Posterior cingulate gyrus (tissue), 11 donors: Measurements from ENCODE around the gene THAP12.
"Not testable (repeated sequence)": the region's sequence is repeated elsewhere in the genome, so short reads cannot be mapped to it uniquely, and the experiment has no call there.

Experiments
- DNase-seq, 10 donors: peaks; one replicate each; pipeline versions ENCODE4 v3.0.0 to v3.0.0-alpha.2; 2020 to 2021; ENCODE audit warnings: mixed read lengths in 3 of 10
- intact Hi-C: fragments of 100-400 bp; cut with DNase I; formaldehyde crosslinking; loops from one replicate; pipeline ENCODE4 v1.15.1; 2023

Gene THAP12

DNA sequence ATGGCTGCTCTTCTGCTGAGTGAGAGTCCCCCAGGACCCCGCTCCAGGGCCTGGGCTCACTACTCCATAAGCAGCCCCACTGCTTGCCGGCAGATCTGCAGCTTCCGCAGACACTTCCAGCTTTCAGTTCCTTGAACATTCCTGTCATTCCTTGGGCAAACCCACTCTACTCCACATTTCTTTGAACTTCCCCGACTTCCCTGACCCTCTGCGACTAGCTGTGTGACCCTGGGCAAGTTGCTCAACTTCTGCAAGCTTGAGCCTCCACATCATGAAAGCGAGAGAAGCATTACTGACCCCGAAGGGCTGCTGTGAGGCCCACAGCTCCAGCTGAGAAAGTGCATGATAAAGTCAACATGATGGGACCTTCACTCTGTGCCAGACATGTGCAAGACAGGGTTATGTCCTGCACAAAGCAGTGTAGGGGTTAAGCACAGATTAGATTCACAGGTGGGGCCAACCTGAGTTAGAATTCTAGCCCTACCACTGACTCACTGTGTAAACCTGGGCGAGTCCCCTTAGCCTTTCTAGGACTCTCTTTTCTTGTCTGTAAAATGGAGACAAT is 51.8 kb downstream of the THAP12 start:
- intact Hi-C loops = no loop called here
- no peak for DNase-seq

DNA sequence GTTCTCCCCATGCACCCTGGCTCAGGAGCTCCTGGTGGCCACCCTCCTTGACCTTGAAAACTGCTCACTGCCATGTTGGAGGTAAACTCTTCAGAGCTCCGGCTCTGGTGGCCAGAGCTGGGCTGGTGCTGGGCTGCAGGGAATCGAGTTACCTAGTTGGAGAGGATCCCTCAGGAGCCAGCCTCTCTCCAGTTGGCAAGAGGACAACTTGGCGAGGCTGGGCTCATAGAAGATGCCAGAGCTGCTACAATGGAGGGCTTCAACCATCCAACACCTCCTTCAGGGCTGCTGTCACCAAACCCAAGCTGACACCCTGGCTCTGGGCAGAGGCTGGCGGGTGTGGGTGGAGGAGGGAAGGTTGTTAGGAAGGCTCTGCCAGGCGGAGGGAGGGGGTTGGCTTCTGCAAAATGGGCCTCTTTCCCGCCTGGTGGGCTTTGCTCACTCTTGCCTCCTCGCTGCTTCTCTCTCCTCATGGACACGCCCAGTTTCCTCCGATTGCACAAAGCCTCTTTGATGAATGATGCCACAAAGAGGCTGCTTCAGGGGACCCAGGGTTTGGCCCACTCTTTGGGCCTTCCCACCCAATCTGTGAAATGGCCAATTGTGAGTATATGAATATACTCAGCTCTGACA is 53.1 kb downstream of the THAP12 start:
- DNase-seq = peak in 1 of 10 donors; percentile 67
- intact Hi-C loops = no loop called here

- intact Hi-C loops = no loop called here
- DNase-seq = peak in 1 of 10 donors; percentile 39
These were observed 53.7 kb downstream of the THAP12 start for GRCh38 chr11:76327202-76327601.

DNA sequence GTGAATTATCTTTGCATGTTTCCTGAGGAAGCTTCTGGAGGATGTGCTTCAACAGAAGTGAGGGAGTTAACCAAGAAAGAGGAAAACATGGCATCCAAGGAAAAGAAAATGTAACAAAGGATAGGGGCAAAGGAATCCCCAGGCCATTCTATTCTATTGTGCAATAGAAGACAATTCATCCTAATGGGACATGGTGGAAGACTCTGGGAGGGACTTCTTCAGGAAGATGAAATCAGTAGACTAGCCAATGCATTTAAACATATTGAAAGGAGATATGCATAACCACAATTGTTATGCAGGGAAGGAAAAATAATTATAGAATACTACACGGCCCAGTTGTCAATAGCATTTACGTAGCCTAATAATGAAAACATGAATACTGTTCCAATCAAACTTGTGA is 55.7 kb downstream of the THAP12 start:
- DNase-seq = no peak
- intact Hi-C loops = no loop called here

DNA sequence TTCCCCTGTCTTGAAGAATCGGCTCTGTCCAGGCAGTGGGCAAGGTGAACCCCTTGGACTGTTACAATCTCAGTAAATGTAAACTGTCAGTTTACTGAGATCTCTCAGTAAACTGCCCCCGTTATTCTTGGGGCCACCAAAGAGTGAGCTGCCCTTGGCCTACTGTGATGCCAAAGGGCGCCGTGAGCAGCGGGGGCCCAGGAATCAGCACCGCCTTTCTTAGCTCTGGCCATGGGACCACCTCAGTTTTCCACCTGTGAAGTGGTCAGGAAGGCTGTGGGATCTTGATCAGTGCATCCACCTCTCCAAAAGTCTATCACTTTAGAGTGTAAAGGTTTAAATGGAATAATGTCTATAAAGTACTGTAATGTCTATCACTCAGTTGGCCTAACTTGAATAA is 57.1 kb downstream of the THAP12 start:
- DNase-seq = peak in 1 of 10 donors; percentile 70
- intact Hi-C loops = no loop called here

- intact Hi-C loops, DNase-seq: not testable (repeated sequence)
These were observed 57.6 kb downstream of the THAP12 start for GRCh38 chr11:76323375-76323774.

- intact Hi-C loops = no loop called here
- peak in 2 of 10 donors; percentile 10 to 31 for DNase-seq
These were observed 58.0 kb downstream of the THAP12 start for GRCh38 chr11:76322942-76323341.

DNA sequence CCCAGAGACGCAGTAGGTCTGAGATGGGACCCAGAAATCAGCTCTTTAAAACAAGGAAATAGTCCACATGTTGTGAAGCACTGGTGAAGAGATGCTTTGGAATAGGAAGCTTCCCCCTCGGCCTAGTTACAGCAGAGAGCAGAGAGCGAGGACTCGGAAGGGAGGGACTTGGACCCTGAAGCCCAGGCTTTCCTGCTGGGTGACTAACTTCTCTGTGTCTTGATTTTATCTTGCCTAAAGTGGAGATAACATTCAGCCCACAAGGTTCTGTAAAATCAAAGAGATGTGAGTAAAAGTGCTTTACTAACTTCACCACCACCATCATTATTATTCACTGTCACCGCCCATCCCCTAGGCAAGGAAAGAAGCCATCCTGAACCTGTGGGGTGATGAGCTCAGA is 58.4 kb downstream of the THAP12 start:
- DNase-seq = no peak
- intact Hi-C loops = no loop called here

DNA sequence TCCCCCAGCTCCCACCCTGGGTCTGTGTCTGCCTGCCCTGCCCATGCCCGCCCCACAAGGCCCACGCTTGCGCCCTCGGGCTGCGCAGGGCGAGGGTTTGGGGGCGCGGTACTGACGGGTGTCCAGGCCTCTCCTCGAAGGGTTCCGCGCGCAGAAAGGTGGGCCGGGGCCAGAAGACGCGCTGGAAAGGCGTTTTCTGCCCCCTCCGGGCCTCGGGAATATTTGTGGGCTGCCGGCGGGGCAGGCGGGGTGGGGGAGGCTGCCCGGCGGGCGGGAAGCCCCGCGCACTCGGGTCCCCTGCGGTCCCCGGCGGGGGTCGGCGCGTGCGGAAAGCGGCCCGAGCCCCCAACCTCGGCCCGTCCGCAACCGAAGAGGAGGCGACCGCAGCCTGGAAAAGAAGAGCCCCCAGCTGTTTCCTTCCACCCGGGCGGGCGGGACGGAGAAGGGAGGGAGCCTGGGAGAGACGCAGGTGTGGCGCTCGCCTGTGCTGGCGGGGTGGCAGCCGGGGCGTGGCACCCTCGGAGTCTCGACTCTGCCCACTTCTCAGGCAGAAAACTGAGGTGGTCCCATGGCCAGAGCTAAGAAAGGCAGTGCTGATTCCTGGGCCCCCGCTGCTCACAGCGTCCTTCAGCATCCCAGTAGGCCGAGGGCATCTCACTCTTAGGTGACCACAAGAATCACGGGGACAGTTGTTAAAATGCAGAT is 59.0 kb downstream of the THAP12 start:
- DNase-seq = peak in 2 of 10 donors; percentile 40 to 65
- intact Hi-C loops = no loop called here

- intact Hi-C loops = no loop called here
- DNase-seq = peak in 2 of 10 donors; percentile 26 to 29
These were observed 59.6 kb downstream of the THAP12 start for GRCh38 chr11:76321340-76321739.

GRCh38 chr11:76320929-76321328 is 60.0 kb downstream of the THAP12 start:
- DNase-seq = no peak
- intact Hi-C loops = no loop called here

DNA sequence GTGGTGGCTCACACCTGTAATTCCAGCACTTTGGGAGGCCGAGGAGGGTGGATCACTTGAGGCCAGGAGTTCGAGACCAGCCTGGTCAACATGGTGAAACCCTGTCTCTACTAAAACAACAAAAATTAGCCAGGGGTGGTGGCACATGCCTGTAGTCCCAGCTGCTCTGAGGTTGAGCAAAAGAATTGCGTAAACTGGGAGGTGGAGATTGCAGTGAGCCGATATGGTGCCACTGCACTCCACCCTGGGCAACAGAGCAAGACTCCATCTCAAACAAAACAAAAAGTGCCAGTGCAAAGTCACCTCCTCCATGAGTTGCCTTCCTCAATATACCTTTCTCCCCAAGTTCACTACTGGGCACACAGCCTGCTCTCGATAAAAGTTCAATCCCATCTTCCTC is 61.1 kb downstream of the THAP12 start:
- intact Hi-C loops = loop anchor here (5.0 kb wide), 3 partner anchors 417 to 597 kb away; no protein-coding TSS in a partner anchor
- peak in 1 of 10 donors; percentile 6 for DNase-seq

GRCh38 chr11:76318744-76319384 is 62.1 kb downstream of the THAP12 start:
- peak; percentile 59 to 97 (median 83) for DNase-seq
- intact Hi-C loops = loop anchor here (1.0 to 5.0 kb wide), 4 partner anchors 111 to 597 kb away; no protein-coding TSS in a partner anchor

- intact Hi-C loops = loop anchor here (5.0 kb wide), 3 partner anchors 415 to 595 kb away; no protein-coding TSS in a partner anchor
These were observed 63.6 kb downstream of the THAP12 start for GRCh38 chr11:76317296-76317695.

DNA sequence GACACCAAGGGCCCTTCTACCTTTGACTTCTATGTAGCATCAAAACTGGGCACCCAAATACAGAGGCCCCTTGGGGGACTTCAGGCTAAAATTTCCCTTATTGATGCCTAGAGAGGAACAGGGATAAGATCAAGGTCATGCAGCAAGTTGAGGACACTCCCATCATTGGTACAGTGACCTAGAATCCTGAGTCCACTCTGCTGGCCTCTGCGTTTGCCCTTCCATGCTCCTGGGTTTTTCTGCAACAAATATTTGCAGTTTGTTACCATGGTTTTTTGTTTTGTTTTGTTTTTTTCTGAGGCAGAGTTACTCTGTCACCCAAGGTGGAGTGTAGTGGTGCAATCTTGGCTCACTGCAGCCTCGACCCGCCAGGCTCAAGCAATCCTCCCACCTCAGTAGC is 64.2 kb downstream of the THAP12 start:
- intact Hi-C loops = loop anchor here (5.0 kb wide), 3 partner anchors 414 to 594 kb away; no protein-coding TSS in a partner anchor
- no peak for DNase-seq

More at GRCh38 chr11:76317296-76317695, 63.6 kb downstream of the THAP12 start:
- peak in 1 of 10 donors; percentile 64 for DNase-seq

- intact Hi-C loops = loop anchor here (5.0 kb wide), 3 partner anchors 413 to 593 kb away; no protein-coding TSS in a partner anchor
- DNase-seq = peak in 2 of 10 donors; percentile 13 to 52
These were observed 65.6 kb downstream of the THAP12 start for GRCh38 chr11:76315182-76315853.

DNA sequence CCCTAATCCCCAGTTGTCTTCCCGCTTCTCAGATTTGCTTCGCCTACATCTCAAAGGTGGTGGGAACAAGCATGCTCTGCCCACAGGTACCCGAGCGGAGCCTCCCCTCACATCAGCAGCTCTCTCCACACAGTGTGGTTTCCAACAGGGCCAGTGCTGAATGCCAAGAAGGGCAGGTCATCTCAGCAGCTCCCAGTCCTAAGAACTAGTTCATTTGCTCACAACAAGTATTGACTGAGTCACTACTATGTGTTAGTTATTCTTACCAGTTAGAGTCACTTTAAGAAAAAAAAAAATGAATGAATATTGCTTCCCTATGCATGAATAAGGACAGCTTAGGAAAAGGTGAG is 66.2 kb downstream of the THAP12 start:
- peak in 1 of 10 donors; percentile 67 for DNase-seq
- intact Hi-C loops = loop anchor here (5.0 kb wide), 3 partner anchors 412 to 592 kb away; no protein-coding TSS in a partner anchor

- intact Hi-C loops = no loop called here
- peak in 2 of 10 donors; percentile 45 to 48 for DNase-seq
These were observed 66.8 kb downstream of the THAP12 start for GRCh38 chr11:76313913-76314740.

DNA sequence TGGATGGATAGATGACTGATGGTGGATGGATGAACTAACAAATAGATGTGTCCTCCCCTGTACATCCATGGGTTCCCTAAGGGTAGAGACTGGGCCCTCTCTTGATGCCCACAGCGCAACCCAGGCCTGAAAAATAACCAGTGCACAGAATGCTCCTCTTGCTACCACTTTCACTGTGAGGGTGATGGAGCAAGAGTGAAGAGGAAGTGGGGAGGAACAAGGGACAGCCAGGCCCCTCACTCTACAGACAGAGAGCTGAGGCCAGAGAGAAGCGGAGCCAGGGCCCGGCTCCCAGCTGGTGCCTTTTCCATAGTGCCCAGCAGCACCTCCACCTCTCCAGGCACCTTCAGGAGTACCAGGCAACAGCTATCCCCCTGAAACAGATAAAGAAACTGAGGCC is 67.7 kb downstream of the THAP12 start:
- DNase-seq = peak in 2 of 10 donors; percentile 6 to 24
- intact Hi-C loops = no loop called here
